ENCODE measurements around the gene METTL25.

The METTL25 gene

DNA sequence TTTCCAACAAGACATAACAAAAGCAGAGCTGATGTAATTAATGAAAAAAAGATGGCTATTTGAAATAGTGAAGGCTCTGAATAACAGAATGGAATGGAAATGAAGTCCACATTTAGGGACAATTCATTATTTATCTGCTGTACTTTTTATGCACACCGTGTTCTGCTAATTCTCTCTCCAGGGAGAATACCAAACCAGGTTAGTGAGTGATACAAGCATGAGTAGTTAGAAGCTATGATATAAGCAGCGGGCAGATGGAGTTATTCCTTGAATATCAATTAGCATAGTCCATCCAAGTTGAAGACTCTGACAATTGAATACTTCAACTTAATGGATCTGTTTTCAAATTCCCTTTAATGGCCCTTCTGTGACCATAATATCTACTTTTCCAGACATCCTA lies 166.3 kb downstream of the METTL25 start:
- DNase-seq (ENCODE audit: low read depth in 2 of 3, low spot score in 2 of 3): no peak

DNA sequence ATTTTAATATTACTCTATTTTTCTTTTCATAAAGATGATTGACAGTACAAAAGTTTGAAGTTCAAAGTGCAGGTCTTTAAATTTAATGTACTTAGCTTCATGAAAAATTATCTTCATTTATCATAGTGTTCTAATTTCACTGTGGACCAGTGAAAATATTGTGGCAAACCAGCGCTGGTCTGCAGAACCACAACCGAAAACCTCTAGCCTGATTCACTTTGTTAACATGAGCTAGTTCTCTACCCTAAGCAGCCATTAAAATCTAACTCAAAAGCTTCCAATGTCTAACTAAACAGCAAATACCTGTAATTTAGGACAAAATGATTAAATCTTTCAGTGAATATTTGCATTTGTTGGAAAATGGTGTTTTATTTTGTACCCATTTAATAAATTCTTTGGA lies 167.3 kb downstream of the METTL25 start:
- no peak for DNase-seq (ENCODE audit: low read depth in 2 of 3, low spot score in 2 of 3)

DNA sequence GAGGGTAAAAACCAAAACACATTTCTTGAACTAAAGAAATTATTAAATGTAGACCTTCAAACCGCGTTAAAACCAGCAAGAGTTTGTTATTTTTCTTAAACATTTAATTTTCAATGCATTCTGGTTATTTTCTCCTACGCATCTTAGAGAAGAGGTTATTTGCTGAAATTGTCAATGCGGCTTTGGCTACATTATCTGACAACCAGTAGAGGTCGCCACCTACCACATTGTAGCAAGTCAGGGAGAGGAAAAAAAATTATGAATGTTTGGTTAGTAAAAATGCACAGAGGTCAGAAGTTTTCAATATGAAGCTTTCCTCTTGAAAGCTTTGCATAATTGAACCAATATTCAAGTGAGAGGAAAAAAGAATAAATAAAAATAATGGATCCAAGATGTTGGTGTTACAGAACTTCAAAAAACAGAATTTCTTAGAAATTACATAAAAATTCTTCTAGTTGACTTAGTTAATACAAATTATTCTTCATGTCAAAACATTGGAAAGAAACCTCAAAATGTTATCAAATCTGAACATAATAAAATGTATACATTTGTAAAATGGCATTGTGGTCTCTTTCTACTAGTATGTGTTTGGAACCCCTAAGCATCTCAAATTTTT lies 168.9 kb downstream of the METTL25 start:
- no peak for DNase-seq (ENCODE audit: low read depth in 2 of 3, low spot score in 2 of 3)
